ENCODE data around the gene ARAF. TPM values are rescaled to one million over a fixed set of nuclear protein-coding genes. Genes with fewer than 3 reads are reported as not detected.

ARAF gene
- total and polyA plus RNA-seq, 4 donors, result 32.6 to 85.9 (median 47.0) TPM

DNA sequence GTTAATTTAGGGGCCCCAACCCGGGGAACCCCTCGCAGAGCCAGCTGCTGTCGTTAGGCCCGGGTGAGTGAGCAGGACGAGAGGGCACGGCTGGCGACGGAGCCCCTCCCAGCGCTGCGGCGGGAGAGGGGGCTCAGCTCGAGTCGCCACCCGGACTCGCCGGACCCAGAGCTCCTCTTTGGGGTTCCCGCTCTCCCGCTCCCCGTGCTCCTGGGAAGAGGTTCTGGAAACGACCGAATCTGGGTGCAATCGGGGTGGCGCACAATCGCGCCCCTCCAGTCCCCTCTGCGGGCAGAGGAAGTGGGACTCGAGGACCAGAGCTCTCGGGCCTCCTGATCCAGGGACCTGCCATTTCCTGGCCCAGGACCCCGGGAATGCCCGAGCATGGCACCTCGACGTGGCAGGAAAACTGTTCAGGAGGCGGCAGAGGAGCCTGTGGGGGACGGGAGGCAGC, 37.3 kb upstream of the ARAF start:
- Histone ChIP-seq H3K4me3 (peak overlapping the region; percentile 7), H3K36me3 (ENCODE audit: control insufficient read depth in 4 of 4, insufficient read depth in 4 of 4, low read length in 4 of 4) (no peaks in the 10 kb centered on the region), H3K9me3 (ENCODE audit: control insufficient read depth in 4 of 4, insufficient read depth in 3 of 4, low read length in 3 of 4) (peaks cover 0 to 17% (median 4%) of the 10 kb centered on the region in 4 donors), H3K4me1 (ENCODE audit: control insufficient read depth in 5 of 5, insufficient read depth in 5 of 5, low read length in 5 of 5) (peaks cover 0 to 3% (median 0%) of the 10 kb centered on the region in 5 donors), H3K27me3 (ENCODE audit: control insufficient read depth in 3 of 3, insufficient read depth in 3 of 3, low read length in 2 of 3) (no peaks in the 10 kb centered on the region), H3K27ac (ENCODE audit: low read depth in 1 of 2, low read length in 1 of 2) (no peak overlapping the region), H3K9ac (ENCODE audit: insufficient read depth in 1 of 2, low read length in 2 of 2) (no peak overlapping the region)
- 0 to 37% methylated on average over 12 to 34 of the region's 34 CpGs for WGBS, 2 donors
- TF ChIP-seq, protein P1, sequence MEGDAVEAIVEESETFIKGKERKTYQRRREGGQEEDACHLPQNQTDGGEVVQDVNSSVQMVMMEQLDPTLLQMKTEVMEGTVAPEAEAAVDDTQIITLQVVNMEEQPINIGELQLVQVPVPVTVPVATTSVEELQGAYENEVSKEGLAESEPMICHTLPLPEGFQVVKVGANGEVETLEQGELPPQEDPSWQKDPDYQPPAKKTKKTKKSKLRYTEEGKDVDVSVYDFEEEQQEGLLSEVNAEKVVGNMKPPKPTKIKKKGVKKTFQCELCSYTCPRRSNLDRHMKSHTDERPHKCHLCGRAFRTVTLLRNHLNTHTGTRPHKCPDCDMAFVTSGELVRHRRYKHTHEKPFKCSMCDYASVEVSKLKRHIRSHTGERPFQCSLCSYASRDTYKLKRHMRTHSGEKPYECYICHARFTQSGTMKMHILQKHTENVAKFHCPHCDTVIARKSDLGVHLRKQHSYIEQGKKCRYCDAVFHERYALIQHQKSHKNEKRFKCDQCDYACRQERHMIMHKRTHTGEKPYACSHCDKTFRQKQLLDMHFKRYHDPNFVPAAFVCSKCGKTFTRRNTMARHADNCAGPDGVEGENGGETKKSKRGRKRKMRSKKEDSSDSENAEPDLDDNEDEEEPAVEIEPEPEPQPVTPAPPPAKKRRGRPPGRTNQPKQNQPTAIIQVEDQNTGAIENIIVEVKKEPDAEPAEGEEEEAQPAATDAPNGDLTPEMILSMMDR (IDR thresholded peaks at IDR 0.05; ENCODE audit: control extremely low read depth, extremely low read depth), result no peak
- DNase-seq (no peak), ATAC-seq (ENCODE audit: insufficient read depth, low FRiP score) (no peak)

DNA sequence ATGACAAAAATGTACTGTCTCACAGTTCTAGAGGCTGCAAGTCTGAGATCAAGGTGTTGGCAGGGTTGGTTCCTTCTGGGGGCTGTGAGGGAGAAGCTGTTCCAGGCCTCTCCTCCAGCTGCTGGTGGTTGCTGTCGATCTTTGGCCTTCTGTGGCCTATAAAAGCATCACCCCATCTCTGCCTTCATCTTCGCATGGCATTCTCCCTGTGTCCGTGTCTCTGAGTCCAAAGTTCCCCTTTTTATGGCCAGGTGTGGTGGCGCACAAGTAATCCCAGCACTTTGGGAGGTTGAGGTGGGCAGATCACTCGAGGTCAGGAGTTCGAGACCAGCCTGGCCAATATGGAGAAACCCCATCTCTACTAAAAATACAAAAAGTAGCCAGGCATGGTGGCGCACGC, 31.5 kb upstream of the ARAF start:
- Histone ChIP-seq H3K9me3 (ENCODE audit: control insufficient read depth in 4 of 4, insufficient read depth in 3 of 4, low read length in 3 of 4) (peaks cover 0 to 5% (median 0%) of the 10 kb centered on the region in 4 donors), H3K9ac (ENCODE audit: insufficient read depth in 1 of 2, low read length in 2 of 2) (no peak overlapping the region), H3K36me3 (ENCODE audit: control insufficient read depth in 4 of 4, insufficient read depth in 4 of 4, low read length in 4 of 4) (no peaks in the 10 kb centered on the region), H3K4me3 (no peak overlapping the region), H3K27ac (ENCODE audit: low read depth in 1 of 2, low read length in 1 of 2) (no peak overlapping the region), H3K27me3 (ENCODE audit: control insufficient read depth in 3 of 3, insufficient read depth in 3 of 3, low read length in 2 of 3) (no peaks in the 10 kb centered on the region), H3K4me1 (ENCODE audit: control insufficient read depth in 5 of 5, insufficient read depth in 5 of 5, low read length in 5 of 5) (no peaks in the 10 kb centered on the region)
- DNase-seq (no peak), ATAC-seq (ENCODE audit: insufficient read depth, low FRiP score) (no peak)
- 83 to 94% methylated on average over 8 of the region's 8 CpGs for WGBS, 2 donors
- TF ChIP-seq, protein P1 (IDR thresholded peaks at IDR 0.05; ENCODE audit: control extremely low read depth, extremely low read depth), result no peak

DNA sequence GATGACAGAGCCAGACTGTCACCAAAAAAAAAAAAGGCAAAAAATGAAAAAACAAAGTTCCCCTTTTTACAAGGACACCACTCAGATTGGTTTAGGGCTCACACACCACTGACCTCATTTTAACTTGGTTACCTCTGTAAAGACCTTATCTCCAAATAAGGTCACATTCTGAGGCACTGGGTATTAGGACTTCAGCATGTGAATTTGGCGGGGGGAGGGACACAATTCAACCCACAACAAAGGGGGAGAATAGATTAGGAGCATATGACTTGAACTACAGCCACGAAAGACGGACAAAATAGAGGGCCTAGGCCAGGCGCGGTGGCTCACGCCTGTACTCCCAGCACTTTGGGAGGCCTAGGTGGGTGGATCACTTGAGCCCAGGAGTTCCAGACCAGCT, 31.0 kb upstream of the ARAF start:
- TF ChIP-seq, protein P1 (IDR thresholded peaks at IDR 0.05; ENCODE audit: control extremely low read depth, extremely low read depth), result no peak
- DNase-seq (no peak), ATAC-seq (ENCODE audit: insufficient read depth, low FRiP score) (no peak)
- Histone ChIP-seq H3K4me1 (ENCODE audit: control insufficient read depth in 5 of 5, insufficient read depth in 5 of 5, low read length in 5 of 5) (no peaks in the 10 kb centered on the region), H3K4me3 (no peak overlapping the region), H3K27ac (ENCODE audit: low read depth in 1 of 2, low read length in 1 of 2) (no peak overlapping the region), H3K36me3 (ENCODE audit: control insufficient read depth in 4 of 4, insufficient read depth in 4 of 4, low read length in 4 of 4) (no peaks in the 10 kb centered on the region), H3K9ac (ENCODE audit: insufficient read depth in 1 of 2, low read length in 2 of 2) (no peak overlapping the region), H3K27me3 (ENCODE audit: control insufficient read depth in 3 of 3, insufficient read depth in 3 of 3, low read length in 2 of 3) (no peaks in the 10 kb centered on the region), H3K9me3 (ENCODE audit: control insufficient read depth in 4 of 4, insufficient read depth in 3 of 4, low read length in 3 of 4) (peaks cover 0 to 5% (median 0%) of the 10 kb centered on the region in 4 donors)
- WGBS, 2 donors, result 84 to 95% methylated on average over 6 of the region's 6 CpGs

DNA sequence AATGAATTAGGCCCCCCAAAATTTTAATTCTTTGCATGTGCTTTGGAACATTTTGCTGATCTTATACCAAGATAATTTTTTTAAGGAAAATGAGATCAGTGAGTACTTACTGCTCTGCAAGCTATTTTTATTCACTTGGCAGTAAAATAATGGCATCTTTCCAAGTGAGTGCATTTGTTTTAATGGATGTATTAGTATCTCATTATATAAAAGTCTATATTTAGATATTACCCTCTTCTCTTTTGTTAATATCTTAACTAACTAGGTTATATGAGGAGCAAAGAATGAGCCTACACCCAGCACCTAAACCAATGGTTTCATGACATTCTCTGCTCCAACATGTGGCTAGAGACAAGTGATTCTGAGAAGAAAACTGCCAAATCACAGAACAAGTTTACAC, 21.1 kb upstream of the ARAF start:
- Histone ChIP-seq H3K4me3 (no peak overlapping the region), H3K27ac (ENCODE audit: low read depth in 1 of 2, low read length in 1 of 2) (peak overlapping the region in 1 of 2 donors; percentile 88), H3K9me3 (ENCODE audit: control insufficient read depth in 4 of 4, insufficient read depth in 3 of 4, low read length in 3 of 4) (no peaks in the 10 kb centered on the region), H3K4me1 (ENCODE audit: control insufficient read depth in 5 of 5, insufficient read depth in 5 of 5, low read length in 5 of 5) (peaks cover 0 to 3% (median 0%) of the 10 kb centered on the region in 5 donors), H3K36me3 (ENCODE audit: control insufficient read depth in 4 of 4, insufficient read depth in 4 of 4, low read length in 4 of 4) (no peaks in the 10 kb centered on the region), H3K27me3 (ENCODE audit: control insufficient read depth in 3 of 3, insufficient read depth in 3 of 3, low read length in 2 of 3) (no peaks in the 10 kb centered on the region), H3K9ac (ENCODE audit: insufficient read depth in 1 of 2, low read length in 2 of 2) (no peak overlapping the region)
- ATAC-seq (ENCODE audit: insufficient read depth, low FRiP score) (no peak), DNase-seq (peak in 2 of 3 donors; percentile 58 to 83)
- TF ChIP-seq, protein P1 (IDR thresholded peaks at IDR 0.05; ENCODE audit: control extremely low read depth, extremely low read depth), result no peak
